Effector memory CD4-positive, alpha-beta T cell (primary cell): Measurements from ENCODE around the gene ERFL.
"Not testable (repeated sequence)": the region's sequence is repeated elsewhere in the genome, so short reads cannot be mapped to it uniquely, and the experiment has no call there.

Experiments used
- DNase-seq, 3 donors: peaks; one replicate each; pipeline ENCODE4 v3.0.0-alpha.2; 2020
- H3K27ac ChIP-seq: 2 replicates; pipeline ENCODE4 v1.7.0; 2013; ENCODE audit warnings: mild to moderate bottlenecking, low read length, moderate library complexity; ENCODE audit not compliant: insufficient read depth, poor library complexity, severe bottlenecking
- H3K27me3 ChIP-seq: replicated peaks from 2 replicates; pipeline ENCODE4 v1.7.0; 2013; ENCODE audit warnings: mild to moderate bottlenecking, low read length; ENCODE audit not compliant: insufficient read depth, control insufficient read depth, poor library complexity, severe bottlenecking
- H3K36me3 ChIP-seq: 2 replicates; pipeline ENCODE4 v1.7.0; 2013; ENCODE audit warnings: mild to moderate bottlenecking, low read length, moderate library complexity; ENCODE audit not compliant: control insufficient read depth, insufficient read depth
- H3K4me1 ChIP-seq: 2 replicates; pipeline ENCODE4 v1.7.0; 2013; ENCODE audit warnings: low read length, mild to moderate bottlenecking; ENCODE audit not compliant: control insufficient read depth, insufficient read depth, poor library complexity, severe bottlenecking
- H3K4me3 ChIP-seq: 2 replicates; pipeline ENCODE4 v1.7.0; 2013; ENCODE audit warnings: low read length, low read depth, mild to moderate bottlenecking; ENCODE audit not compliant: insufficient read depth, poor library complexity, severe bottlenecking
- H3K9me3 ChIP-seq: 2 replicates; pipeline ENCODE4 v1.7.0; 2013; ENCODE audit warnings: mild to moderate bottlenecking, low read length, moderate library complexity; ENCODE audit not compliant: control insufficient read depth

ERFL gene

DNA sequence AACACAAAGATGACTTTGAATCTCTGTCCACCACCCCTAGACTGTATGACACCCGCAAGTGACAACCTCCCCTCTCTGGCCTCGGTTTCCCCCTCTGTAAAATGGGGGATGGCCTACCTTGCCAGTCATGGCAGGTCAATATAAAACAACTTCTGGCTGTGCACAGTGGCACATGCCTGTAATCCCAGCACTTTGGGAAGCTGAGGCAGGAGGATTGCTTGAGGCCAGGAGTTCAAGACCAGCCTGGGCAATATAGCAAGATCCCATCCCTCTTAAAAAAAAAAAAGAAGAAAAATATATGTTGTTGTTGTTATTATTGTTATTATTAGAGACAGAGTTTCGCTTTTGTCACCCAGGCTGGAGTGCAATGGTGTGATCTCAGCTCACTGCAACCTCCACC is 52.3 kb downstream of the ERFL start:
- Histone ChIP-seq H3K4me1 (peaks cover 92% of the 10 kb centered on the region), H3K27ac (peak overlapping the region; percentile 80), H3K4me3 (peak overlapping the region; percentile 17)
- not testable (repeated sequence) for DNase-seq, H3K36me3 ChIP-seq, H3K27me3 ChIP-seq, H3K9me3 ChIP-seq

DNA sequence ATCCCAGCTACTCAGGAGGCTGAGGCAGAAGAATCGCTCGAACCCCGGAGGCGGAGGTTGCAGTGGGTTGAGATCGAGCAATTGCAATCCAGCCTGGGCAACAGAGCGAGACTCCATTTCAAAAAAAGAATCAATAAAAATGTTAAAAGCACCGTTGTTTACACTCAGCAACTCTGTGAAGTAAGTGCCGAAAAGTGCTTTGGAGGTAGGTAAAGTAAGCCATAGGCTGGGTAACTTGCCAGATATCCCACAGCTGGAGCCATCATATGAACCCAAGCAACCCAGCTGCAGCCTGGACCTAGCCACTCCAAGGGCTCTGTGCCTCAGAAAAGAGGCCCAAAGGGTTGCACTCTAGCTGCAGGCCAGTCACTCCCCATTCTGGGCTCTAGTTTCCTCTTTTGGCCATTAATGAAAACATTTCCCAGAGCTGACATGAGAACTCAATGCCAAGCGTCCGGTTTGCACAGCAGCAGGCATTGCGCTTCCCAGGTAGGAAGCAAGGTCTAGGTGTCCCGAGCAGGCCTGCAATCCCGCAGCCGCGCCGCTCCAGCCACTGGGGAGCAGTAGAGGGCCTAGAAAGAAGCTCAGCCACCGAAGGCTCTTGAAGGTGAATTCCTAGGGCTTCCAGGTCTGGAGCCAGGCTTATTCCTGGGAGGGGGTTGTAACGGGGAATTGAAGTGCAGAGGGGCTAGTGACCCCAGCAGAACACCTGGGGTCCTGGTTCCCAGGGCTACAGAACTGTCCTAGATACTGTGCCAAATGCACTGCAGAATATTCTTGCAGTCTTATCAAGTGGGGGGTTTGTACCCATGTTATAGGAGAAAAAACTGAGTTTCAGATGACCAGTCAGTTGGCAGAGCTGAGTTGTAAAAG is 55.2 kb downstream of the ERFL start:
- peak; percentile 39 to 50 (median 48) for DNase-seq
- peaks cover 23% of the 10 kb centered on the region for H3K36me3 ChIP-seq
- H3K27ac ChIP-seq = peak overlapping the region; percentile 65
- peaks cover 90% of the 10 kb centered on the region for H3K4me1 ChIP-seq
- H3K4me3 ChIP-seq = no peak overlapping the region
- no peaks in the 10 kb centered on the region for H3K27me3 ChIP-seq
- H3K9me3 ChIP-seq = no peaks in the 10 kb centered on the region

GRCh38 chr19:41872384-41872774 is 55.9 kb downstream of the ERFL start:
- Histone ChIP-seq H3K27me3 (no peaks in the 10 kb centered on the region), H3K27ac (peak overlapping the region; percentile 65), H3K4me1 (peaks cover 87% of the 10 kb centered on the region), H3K9me3 (no peaks in the 10 kb centered on the region), H3K4me3 (no peak overlapping the region), H3K36me3 (peaks cover 26% of the 10 kb centered on the region)
- no peak for DNase-seq

DNA sequence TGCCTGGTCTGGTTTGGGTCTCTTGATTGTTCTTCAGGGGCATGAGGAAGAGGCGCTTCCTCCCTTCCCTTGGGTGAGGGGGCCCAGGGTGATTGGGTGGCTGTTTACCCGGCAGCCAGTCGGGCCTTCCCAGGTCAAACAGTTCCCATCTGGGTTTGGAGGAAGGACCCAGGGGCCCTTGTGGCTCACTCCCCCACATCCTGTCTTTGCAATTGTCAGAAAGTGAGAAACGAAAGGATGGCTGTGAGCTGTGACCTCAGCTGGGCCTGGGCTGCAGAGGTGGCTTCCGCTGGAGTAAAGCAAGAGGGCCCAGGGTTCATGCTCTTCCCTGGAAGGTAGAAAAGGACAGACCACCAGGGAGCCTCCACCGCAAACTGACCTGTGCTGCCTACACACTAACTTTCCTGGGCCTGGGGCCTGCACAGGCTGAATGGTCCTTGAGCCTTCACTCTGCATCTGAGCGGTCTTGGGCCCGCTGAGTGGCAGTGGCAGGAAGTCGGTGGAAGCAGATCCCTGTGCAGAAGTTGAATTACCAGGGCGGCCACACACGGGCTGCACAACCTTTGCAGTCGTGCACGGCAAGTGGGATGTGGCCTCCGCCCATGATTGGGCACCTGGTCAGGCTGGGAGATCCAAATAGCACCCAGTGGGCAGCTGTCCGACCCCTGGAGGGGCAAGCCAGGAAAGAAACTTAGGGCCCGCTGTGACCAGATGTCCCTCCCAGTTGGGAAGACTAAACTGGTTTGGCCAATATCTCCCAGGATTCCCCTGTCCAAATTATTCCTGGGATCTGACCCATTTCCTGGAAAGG is 56.5 kb downstream of the ERFL start:
- Histone ChIP-seq H3K27ac (peak overlapping the region; percentile 65), H3K4me3 (no peak overlapping the region), H3K36me3 (peaks cover 26% of the 10 kb centered on the region), H3K9me3 (no peaks in the 10 kb centered on the region), H3K27me3 (no peaks in the 10 kb centered on the region), H3K4me1 (peaks cover 81% of the 10 kb centered on the region)
- DNase-seq = peak; percentile 46 to 57 (median 49)

DNA sequence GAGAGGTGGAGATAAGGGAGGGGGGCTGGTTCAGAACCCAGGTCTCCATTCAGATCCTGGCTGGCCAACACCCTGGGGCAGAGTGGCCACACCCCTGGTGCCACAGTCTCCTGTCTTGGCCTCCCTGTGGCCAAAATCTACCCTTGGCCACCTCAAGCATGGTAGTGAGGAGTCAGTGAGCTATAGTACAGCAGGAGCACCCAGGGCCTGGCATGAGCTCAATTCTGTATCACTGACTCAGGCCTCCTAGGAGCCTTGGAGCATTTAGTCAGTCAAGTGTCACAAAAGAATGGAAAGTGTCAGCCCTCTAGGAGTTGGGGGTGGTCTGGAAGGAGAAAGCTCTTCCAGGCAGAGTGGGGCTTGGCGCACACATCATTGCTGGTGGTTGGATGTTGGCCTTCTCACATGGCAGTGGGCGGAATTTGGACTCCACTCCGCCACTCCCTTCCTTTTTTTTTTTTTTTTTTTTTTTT is 57.8 kb downstream of the ERFL start:
- no peak for DNase-seq
- peak overlapping the region; percentile 65 for H3K27ac ChIP-seq
- H3K9me3 ChIP-seq = no peaks in the 10 kb centered on the region
- no peak overlapping the region for H3K4me3 ChIP-seq
- peaks cover 33% of the 10 kb centered on the region for H3K36me3 ChIP-seq
- H3K4me1 ChIP-seq = peaks cover 67% of the 10 kb centered on the region
- H3K27me3 ChIP-seq = no peaks in the 10 kb centered on the region

GRCh38 chr19:41869374-41869955 is 58.8 kb downstream of the ERFL start:
- H3K4me3 ChIP-seq = no peak overlapping the region
- H3K36me3 ChIP-seq = peaks cover 42% of the 10 kb centered on the region
- DNase-seq = no peak
- H3K9me3 ChIP-seq = no peaks in the 10 kb centered on the region
- H3K4me1 ChIP-seq = peaks cover 67% of the 10 kb centered on the region
- H3K27me3 ChIP-seq = no peaks in the 10 kb centered on the region
- peak overlapping the region; percentile 31 for H3K27ac ChIP-seq

DNA sequence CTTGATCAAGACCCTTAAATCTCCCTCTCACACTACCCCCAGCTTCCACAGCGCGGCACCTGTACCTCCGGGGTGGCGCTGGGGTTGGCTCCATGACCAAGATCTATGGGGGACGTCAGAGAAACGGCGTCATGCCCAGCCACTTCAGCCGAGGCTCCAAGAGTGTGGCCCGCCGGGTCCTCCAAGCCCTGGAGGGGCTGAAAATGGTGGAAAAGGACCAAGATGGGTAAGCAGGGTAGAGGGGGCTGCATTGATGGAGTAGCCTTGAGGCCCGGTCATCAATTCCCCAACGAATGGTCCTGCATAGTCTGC is 59.3 kb downstream of the ERFL start:
- Histone ChIP-seq H3K36me3 (peaks cover 47% of the 10 kb centered on the region), H3K4me1 (peaks cover 65% of the 10 kb centered on the region), H3K27me3 (no peaks in the 10 kb centered on the region), H3K4me3 (no peak overlapping the region), H3K27ac (peak overlapping the region; percentile 31), H3K9me3 (no peaks in the 10 kb centered on the region)
- DNase-seq = no peak

- Histone ChIP-seq H3K36me3 (peaks cover 53% of the 10 kb centered on the region), H3K4me3 (no peak overlapping the region), H3K27ac (peak overlapping the region; percentile 31), H3K27me3 (no peaks in the 10 kb centered on the region), H3K9me3 (no peaks in the 10 kb centered on the region), H3K4me1 (peaks cover 60% of the 10 kb centered on the region)
- DNase-seq = no peak
These were observed 59.9 kb downstream of the ERFL start for GRCh38 chr19:41868120-41868988.

- no peak for DNase-seq
- Histone ChIP-seq H3K27ac (no peak overlapping the region), H3K4me3 (no peak overlapping the region), H3K4me1 (peaks cover 60% of the 10 kb centered on the region), H3K27me3 (no peaks in the 10 kb centered on the region), H3K9me3 (no peaks in the 10 kb centered on the region), H3K36me3 (peaks cover 72% of the 10 kb centered on the region)
These were observed 62.0 kb downstream of the ERFL start for GRCh38 chr19:41866284-41866683.
